Measurements from ENCODE around the gene NACA2.

Gene NACA2

GRCh38 chr17:61625564-61625963, 34.5 kb upstream of the NACA2 start:
- H3K36me3 ChIP-seq, result no peaks in the 10 kb centered on the region
- no peak for DNase-seq
- intact Hi-C loops (cut with DNase I; ENCODE audit: low total_unique reads), result no loop called here
- no peaks in the 10 kb centered on the region for H3K4me1 ChIP-seq
- H3K27ac ChIP-seq, result no peak overlapping the region
- TF ChIP-seq, protein P1, sequence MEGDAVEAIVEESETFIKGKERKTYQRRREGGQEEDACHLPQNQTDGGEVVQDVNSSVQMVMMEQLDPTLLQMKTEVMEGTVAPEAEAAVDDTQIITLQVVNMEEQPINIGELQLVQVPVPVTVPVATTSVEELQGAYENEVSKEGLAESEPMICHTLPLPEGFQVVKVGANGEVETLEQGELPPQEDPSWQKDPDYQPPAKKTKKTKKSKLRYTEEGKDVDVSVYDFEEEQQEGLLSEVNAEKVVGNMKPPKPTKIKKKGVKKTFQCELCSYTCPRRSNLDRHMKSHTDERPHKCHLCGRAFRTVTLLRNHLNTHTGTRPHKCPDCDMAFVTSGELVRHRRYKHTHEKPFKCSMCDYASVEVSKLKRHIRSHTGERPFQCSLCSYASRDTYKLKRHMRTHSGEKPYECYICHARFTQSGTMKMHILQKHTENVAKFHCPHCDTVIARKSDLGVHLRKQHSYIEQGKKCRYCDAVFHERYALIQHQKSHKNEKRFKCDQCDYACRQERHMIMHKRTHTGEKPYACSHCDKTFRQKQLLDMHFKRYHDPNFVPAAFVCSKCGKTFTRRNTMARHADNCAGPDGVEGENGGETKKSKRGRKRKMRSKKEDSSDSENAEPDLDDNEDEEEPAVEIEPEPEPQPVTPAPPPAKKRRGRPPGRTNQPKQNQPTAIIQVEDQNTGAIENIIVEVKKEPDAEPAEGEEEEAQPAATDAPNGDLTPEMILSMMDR (IDR thresholded peaks at IDR 0.05), result no peak
- no peak overlapping the region for H3K4me3 ChIP-seq
- no peaks in the 10 kb centered on the region for H3K27me3 ChIP-seq
- peaks cover 0 to 8% (median 0%) of the 10 kb centered on the region in 3 donors for H3K9me3 ChIP-seq

DNA sequence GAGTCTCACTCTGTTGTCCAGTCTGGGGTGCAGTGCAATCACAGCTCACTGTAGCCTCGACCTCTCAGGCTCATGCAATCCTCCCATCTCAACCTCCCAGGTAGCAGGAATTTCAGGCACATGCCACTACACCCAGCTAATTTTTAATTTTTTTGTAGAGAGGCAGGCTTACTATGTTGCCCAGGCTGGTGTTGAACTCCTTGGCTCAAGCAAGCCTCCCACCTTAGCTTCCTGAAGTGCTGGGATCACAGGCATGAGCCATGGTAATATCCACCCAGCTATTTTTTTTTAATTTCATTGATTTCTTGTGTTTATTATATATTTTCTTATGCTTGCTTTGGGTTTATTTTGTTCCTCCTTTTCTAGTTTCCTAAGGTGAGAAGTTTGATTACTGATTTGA, 33.9 kb upstream of the NACA2 start:
- H3K4me3 ChIP-seq, result no peak overlapping the region
- H3K4me1 ChIP-seq, result no peaks in the 10 kb centered on the region
- H3K36me3 ChIP-seq, result no peaks in the 10 kb centered on the region
- intact Hi-C loops (cut with DNase I; ENCODE audit: low total_unique reads), result no loop called here
- TF ChIP-seq, protein P1 (IDR thresholded peaks at IDR 0.05), result no peak
- H3K27me3 ChIP-seq, result no peaks in the 10 kb centered on the region
- H3K9me3 ChIP-seq, result peaks cover 0 to 11% (median 4%) of the 10 kb centered on the region in 3 donors
- H3K27ac ChIP-seq, result no peak overlapping the region
- no peak for DNase-seq

DNA sequence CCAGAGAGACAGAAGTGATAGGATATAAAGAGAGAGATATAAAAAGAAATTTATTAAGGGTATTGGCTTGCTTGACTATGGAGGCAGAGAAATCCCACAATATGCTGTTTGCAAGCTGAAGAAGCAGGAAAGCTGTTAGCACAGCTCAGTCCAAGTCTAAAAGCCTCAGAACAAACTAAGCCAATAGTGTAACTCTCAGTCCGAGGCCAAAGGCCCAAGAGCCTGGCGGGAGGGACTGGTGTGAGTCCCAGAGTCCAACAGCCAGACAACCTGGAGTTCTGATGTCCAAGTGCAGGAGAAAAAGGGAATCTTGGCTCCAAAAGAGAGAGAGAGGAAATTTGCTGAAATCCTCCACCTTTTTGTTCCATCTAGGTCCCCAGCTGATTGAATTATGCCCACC, 30.3 kb upstream of the NACA2 start:
- TF ChIP-seq, protein P1 (IDR thresholded peaks at IDR 0.05), result no peak
- Histone ChIP-seq H3K27ac (no peak overlapping the region), H3K36me3 (no peaks in the 10 kb centered on the region), H3K4me3 (no peak overlapping the region), H3K9me3 (peaks cover 0 to 14% (median 11%) of the 10 kb centered on the region in 3 donors), H3K27me3 (no peaks in the 10 kb centered on the region), H3K4me1 (no peaks in the 10 kb centered on the region)
- no peak for DNase-seq
- intact Hi-C loops (cut with DNase I; ENCODE audit: low total_unique reads), result no loop called here

- no peaks in the 10 kb centered on the region for H3K27me3 ChIP-seq
- H3K4me1 ChIP-seq, result no peaks in the 10 kb centered on the region
- no peak overlapping the region for H3K4me3 ChIP-seq
- no peak overlapping the region for H3K27ac ChIP-seq
- DNase-seq, result no peak
- no peaks in the 10 kb centered on the region for H3K36me3 ChIP-seq
- H3K9me3 ChIP-seq, result peaks cover 0 to 14% (median 11%) of the 10 kb centered on the region in 3 donors
- intact Hi-C loops (cut with DNase I; ENCODE audit: low total_unique reads), result no loop called here
- TF ChIP-seq, protein P1 (IDR thresholded peaks at IDR 0.05), result no peak
These were observed 28.9 kb upstream of the NACA2 start for GRCh38 chr17:61619953-61620352.

DNA sequence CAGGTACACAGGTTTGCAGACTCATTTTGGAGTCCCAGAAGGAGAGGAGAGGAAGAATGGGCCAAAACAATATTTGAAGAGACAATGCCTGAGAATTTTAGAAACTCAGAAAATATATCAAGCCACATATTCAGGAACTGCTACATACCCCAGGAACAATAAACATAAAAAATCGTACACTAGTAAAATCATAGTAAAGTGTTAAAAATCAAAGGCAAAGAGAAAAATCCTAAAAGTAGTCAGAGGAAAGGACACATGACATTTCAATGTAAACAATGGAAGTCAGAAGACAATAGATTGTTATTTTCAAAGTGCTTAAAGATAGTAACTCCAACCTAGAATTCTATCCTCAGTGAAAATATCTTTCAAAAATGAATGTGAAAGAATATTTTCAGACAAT, 28.5 kb upstream of the NACA2 start:
- Histone ChIP-seq H3K4me3 (no peak overlapping the region), H3K27ac (no peak overlapping the region), H3K36me3 (no peaks in the 10 kb centered on the region), H3K4me1 (no peaks in the 10 kb centered on the region), H3K9me3 (peaks cover 0 to 14% (median 11%) of the 10 kb centered on the region in 3 donors), H3K27me3 (no peaks in the 10 kb centered on the region)
- intact Hi-C loops (cut with DNase I; ENCODE audit: low total_unique reads), result no loop called here
- DNase-seq, result no peak
- TF ChIP-seq, protein P1 (IDR thresholded peaks at IDR 0.05), result no peak

DNA sequence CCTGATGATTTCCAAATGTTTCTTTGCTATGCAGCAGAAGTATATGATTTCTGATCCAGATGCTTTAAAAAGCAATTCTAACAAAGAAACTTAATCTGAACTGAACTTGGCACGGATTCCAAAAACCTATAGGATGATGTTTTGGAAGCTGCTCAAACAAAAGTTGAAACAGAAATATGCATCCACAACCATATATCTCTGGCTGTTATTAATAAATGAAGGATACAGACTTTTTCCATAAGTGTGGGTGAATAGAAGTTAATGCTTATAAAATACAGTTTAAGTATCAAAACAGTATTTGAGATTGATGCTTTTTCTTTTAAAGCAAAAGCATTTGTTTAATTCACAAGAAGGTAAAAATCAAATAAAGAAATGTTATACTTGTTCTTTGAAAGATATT, 27.9 kb upstream of the NACA2 start:
- TF ChIP-seq, protein P1 (IDR thresholded peaks at IDR 0.05), result no peak
- Histone ChIP-seq H3K4me3 (no peak overlapping the region), H3K27me3 (no peaks in the 10 kb centered on the region), H3K27ac (no peak overlapping the region), H3K9me3 (peaks cover 0 to 14% (median 11%) of the 10 kb centered on the region in 3 donors), H3K4me1 (no peaks in the 10 kb centered on the region), H3K36me3 (no peaks in the 10 kb centered on the region)
- intact Hi-C loops (cut with DNase I; ENCODE audit: low total_unique reads), result no loop called here
- DNase-seq, result no peak

Measured in tibial artery (tissue), 4 donors.